Nucleus accumbens (tissue), 56 donors: ENCODE results near the gene AOX1.
"Not testable (repeated sequence)": the region's sequence is repeated elsewhere in the genome, so short reads cannot be mapped to it uniquely, and the experiment has no call there.

Experiments used
- DNase-seq, 56 donors: peaks; one replicate each; lab custom pipeline; 2025; lab: John Stamatoyannopoulos, UW

The AOX1 gene

DNA sequence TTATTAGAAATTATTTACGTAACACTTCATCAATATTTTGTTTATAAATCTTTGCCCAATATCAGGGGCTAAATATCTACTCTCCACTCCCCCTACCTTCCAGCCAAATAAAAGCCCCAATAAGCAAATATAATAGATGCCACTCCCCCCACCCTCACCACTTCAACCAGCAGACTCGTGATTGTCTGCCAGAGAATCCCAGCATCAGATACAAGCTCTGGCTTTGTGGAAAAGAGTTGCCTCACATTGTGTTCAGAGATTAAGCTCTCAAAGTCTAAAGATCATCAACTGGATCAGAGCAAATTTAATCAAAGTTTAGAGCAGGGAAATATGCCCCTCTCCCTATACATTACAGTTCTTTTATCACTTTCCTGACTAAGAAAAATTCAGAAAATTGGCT lies 39.5 kb downstream of the AOX1 start:
- no peak for DNase-seq

DNA sequence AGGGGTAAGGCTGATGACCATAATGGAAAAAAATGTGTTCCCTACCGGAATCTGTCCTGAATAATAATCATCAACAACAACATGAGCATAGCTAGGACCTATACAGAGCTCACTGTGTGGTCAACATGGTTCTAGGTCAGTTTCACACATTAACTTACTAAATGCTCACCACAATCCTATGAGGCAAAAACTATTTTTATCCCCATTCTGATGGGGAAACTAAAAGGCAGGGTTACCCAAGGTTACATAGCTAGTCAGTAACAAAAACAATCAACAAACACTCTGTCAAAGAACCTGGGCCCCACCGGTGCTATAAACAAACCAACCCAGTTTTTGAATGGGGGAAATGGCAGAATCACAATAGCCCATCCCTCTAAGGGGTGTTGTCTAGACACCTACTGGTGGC lies 40.1 kb downstream of the AOX1 start:
- DNase-seq: no peak

DNA sequence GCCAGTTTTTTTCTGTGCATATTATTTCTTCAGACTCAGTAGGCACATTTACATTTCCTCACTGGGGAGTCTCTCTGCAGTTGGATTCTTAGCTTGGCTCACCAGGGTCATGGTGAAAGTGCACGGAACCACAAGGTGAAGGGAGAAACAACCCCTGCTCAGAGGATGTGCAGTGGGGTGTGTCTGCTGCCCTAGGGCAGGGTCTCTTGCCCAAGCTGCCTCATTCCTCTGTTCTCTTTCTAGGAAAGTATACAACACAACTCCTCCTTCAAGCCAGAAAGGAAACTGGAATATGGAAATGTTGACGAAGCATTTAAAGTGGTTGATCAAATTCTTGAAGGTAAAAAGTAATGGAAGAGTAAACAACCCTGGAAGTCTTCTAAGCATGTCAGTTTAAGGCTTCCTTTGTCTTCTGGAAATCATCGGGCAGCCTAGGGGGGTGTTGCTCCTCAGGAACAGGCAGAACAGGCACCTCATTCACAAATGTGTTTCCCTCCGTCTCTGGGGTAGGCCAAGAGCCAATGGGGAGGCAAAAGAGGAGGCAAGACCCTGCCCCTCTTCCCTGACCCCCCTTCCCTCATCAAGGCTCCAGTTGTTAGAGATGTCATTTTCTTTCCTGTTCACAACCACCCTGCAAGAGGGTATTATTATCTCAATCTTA lies 41.4 kb downstream of the AOX1 start:
- DNase-seq: no peak

DNA sequence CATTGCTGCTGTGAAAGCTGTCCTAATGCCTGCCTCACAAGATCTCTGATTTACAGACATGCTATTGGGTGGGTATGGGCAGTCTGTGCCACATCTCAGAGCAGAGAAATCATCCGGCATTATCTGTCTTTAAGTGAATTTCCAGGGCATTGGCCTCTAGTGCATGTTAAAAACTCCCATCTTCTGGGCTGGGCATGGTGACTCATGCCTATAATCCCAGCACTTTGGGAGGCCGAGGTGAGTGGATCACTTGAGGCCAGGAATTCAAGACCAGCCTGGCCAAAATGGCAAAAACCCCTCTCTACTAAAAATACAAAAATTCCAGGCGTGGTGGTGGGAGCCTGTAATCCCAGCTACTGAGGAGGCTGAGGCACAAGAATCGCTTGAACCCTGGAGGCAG lies 42.6 kb downstream of the AOX1 start:
- not testable (repeated sequence) for DNase-seq

DNA sequence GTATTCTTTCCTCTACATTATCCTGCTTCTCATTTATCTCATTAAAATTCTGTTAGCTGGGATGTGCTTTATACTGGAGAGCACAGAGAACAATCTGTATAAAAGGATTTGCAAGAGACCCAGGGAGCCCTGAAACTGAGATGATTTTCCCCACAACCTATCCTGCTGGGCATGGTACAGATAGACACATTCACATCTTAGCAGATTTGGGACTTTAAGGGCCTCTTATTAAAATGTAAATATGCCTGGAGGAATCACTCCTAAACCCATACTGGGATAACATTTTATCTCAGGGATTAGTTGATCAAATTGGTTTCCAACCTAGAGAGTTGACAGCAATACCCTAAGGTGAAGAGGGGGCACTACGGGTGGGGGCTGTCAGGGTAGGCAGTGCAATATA lies 45.5 kb downstream of the AOX1 start:
- DNase-seq: no peak

DNA sequence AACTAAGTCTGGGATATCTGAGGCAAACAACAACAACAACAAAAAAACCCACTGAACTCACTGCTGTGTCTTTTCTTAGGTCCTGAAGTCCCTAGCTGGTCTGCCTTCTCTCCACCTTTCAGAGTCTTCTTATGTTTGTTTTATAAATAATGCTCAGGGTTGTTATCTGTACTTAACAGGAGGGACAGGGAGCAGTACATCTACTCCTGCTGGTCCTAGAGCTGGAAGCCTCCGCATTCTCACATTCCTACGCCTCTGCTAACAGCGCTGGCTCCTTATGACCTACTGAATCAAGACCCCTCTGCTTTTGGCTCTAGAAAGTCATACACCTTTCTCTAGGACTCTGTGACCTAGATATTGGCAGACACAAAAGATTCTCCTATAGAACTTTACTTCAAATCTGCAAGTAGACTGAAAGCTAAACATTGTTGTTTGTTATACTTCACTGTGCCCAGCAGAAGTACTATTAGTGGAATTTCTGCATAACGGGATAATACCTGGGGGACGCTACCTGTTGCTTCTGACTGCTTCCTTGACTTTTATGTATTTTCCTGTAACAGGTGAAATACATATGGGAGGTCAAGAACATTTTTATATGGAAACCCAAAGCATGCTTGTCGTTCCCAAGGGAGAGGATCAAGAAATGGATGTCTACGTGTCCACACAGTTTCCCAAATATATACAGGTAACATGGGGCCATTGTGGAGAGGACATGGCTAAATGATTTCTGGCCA lies 48.6 kb downstream of the AOX1 start:
- DNase-seq: no peak

DNA sequence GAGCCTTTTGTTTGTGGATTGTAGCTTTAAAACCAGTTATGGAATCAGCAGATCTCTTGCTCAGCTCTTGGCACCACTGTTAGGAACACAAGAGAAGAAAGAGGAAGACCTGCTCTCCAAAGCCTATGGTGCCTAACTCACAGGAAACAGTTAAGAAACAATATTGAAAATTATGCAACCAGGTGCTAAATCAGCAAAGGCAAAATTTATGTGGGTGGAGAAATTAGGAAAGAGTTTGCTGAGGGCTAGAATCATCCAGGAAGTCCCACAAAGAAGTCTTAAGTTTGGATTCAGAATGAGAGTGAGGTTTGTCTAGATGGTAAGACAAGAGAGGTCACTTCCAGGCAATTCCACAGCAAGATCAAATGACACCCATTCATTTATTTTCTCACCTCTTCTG lies 49.4 kb downstream of the AOX1 start:
- DNase-seq: no peak

DNA sequence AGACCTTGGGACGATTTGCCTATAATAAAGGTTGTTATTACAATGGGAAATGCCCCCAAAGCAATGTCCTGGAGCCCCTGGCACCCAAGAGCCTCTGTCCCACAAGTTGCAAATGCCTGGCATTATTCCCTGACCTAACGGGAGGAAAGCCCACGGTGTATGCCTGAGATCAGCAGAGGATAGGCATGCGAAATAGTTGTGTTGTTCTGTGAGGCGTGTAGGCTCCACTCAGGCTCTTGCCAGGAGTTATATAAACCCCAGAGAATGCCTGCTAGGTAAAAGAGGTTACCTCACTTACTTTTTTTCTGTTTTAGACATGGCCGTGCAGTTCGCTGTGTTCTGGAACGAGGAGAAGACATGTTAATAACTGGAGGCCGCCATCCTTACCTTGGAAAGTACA lies 52.1 kb downstream of the AOX1 start:
- DNase-seq: no peak

DNA sequence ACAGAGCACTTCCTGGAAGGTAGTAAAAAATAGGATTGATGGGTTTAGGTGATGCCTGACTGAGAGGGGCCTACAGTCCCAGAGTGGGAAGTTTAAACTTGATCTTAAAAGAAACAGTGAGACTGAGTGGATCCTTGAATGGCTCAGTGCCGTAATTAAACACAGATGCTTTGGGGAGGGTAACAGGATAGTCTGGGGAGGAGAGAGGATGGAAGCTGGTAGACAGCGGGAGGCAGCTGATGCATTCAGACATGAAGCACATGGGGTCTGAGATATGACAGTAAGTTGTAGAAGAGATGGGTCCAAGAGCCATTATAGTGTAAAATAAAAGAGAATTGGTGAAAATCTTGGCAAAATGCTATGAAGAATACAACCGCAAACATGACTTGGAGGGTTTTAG lies 54.4 kb downstream of the AOX1 start:
- DNase-seq: no peak

DNA sequence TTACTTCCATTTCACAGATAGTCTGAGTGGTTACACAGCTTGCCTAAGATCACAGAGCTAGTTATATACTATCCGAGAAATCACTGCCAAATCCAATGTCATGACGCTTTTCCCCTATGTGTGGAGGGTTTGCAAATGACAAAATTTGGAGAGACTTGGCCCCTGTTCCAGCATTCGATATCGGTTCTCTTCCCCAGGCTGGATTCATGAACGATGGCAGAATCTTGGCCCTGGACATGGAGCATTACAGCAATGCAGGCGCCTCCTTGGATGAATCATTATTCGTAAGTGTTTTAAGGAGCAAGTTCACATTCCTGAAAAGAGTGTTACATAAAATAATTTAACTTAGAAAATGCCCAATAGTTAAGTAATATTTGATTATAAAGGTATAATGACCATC lies 55.1 kb downstream of the AOX1 start:
- DNase-seq: no peak

DNA sequence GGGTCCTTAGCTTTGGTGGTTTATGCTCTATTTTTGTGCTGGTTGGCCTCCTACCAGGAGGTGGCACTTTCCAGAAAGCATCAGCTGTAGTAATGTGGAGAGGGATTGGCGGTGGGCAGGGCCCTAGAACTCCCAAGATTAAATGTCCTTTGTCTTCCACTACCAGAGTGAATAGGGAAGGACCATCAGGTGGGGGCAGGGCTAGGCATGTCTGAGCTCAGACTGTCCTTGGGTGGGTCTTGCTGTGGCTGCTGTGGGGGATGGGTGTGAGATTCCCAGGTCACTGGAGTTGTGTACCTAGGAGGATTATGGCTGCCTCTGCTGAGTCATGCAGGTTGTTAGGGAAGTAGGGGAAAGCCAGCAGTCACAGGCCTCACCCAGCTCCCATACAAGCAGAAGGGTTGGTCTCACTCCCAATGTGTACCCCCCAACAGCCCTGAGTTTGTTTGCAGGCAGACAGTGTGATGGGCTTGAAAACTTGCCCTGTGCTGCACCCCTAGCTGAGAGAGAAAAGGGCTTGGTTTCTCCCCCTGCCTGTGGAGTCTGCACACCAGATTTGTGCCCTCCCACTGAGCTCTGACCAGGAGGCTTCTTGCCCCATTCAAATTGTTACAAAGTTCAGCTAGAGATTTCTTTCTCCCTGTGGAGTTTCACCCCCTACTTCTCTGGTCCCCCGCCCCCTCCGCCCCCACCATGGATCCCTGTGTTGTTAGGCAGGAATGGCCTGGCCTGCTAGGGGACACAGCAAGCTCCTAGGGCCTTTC lies 62.9 kb downstream of the AOX1 start:
- not testable (repeated sequence) for DNase-seq

DNA sequence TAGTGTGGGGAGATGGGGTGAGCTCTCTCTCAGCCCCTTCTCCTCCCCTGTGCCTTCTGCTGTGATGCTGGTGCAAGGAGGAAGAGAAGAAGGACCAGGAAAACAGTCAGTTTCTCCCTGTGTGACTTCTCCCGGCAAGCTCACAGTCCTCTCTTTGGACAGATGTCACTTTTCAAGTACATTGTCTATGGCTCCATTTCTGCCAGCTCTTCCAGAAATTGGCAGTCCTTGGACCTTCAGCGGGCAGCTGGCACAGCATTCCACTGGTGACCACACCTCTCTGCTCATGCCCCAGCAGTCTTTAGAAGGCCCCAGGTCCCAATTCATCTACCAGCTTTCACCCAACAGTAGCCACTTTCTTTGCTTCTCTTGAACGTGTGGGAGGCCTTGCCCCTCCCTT lies 63.9 kb downstream of the AOX1 start:
- DNase-seq: no peak

DNA sequence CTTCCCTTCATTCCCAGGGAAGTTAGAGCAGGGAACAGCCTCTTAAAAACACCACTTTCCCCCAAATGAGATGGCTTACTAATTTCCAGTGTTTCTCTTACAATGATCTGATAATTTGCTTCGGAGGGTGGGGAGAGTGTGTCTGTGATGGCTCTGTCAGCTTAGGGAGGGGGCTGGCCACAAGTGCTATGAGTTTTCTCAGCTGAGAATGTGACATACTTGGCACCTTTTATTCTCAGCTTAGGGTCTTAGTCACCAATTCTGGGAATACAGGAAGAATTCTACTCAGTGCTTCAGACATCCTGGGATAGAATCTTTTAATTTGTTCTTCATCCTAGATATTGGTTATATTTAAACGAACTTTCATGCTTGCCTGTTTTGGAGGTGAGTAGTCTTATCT lies 64.4 kb downstream of the AOX1 start:
- no peak for DNase-seq

DNA sequence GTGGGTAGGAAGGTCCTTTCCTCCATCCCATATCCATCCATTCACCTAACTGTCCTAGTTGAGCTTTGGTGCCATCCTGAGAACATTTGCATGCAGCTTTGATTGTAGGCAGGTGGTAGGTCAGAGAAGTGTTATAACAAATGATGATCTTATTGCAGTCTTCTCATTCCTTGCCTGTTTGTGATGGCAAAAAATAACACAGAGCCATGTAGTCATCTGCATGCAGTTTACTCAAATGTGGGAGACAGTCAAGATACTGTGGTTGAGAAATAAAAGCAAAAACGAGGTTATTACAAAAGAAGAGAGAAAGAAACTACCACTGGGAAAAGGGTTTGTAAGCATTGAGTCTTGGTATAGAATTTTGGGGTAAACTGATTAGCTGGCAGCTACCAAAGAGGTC lies 66.3 kb downstream of the AOX1 start:
- DNase-seq: no peak

DNA sequence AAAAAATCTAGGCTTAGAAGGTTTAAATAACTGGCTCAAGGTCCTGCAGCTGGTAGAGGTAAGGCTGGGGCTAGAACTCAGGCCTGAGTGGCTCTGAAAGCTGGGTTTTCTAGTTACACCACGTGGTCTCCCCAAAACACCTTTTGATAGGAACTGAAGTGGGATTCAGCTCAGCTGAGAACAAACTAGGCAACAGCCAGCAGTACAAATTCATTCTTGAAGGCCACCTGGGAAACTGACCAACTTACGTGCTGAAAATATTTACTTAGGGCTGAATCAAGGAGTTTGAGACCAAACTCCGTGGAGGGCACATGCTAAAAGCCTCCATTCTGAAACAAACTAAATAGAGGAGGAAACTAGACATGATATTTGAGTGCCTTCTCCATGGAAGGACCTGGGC lies 67.2 kb downstream of the AOX1 start:
- DNase-seq: no peak

DNA sequence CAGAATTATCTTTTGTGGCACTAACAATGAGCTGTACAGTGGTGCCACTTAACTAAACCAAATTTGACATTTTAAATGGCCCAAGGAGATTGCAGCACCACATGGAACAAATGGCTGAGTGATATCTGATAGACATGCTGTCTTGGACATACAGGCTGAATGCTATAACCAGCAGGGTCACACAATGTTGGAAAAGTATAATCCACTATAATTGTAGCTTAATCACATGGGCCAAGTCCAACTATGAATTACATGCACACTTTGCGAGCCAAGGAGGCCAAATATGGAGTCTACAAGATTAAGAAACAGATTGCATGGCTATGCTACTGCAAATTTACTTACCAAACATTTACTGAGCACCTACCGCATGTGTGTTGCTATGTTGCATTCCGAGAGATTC lies 69.0 kb downstream of the AOX1 start:
- no peak for DNase-seq

DNA sequence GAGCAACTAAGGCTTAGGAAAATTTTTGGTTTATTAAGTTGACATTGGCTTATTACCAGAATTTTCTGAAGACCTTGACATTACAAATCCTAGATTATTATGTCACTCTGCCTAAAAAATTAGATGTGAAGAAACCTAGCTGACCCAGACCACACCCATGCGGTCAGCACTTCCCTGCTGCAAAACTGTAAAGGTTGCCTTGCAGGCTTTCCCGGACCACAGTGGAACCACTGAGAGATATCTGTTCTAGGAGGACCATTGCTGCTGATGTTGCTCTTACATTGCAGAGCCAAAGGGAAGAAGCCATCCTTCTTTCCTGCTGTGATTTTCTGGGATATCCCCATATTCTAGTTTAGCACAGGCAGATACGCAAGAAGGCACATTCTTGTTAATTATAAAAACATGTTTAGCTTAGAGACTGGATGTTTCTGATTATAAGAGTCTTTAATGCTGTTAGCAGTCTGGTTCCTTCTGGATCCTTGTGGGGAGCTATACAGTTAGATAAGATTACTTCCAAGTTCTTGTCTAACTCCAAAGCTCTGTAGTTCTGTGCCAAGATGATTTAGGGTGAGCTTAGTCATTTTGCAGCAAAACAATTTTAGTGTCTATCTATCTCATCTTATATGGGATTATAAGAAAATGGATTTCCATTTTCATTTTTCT lies 70.2 kb downstream of the AOX1 start:
- no peak for DNase-seq

DNA sequence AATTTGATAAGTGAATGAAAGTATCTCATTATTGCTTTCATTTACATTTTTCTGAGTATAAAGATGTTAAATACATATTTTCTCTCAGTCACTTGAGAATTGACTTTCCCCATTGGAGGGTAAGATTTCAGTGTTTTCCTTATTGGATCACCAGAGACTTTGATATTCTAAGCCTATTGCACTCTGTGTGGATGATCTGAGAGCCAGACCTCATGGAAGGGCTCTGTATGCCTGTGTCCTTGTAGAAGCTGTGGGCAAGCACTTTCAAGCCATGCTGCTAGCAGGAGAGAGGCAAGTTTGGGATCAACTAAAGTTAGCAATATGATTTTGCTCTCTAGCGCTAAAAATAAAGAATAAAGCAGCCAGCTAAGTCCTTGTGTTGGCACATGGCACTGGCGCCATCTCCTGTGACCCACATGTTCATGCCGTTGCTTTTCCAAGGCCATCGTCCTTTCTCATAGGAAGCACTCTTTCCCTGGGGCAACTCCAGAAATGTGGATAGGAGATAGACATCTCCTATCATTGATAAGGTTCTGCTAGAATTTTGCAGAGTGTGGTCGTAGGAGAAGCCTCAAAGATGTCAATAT lies 72.6 kb downstream of the AOX1 start:
- DNase-seq: no peak

DNA sequence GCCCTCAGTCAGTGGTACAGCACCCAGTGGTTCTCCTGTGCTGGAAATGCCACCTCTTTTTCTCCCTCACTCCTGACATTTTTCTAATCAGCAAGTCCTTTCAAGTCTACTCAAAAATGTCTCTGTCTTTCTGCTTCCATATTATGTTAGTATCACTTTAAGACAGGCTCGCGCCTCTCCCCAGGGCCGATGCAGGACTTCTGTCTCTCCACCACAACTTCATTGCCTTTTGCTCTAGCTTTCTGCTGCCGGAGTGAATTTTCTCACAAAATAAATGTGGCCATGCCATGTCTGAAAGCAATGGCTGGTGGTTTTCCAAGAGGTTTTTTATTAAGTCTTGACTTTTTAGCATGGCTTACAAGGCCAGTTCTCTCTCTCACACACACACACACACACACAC lies 73.6 kb downstream of the AOX1 start:
- no peak for DNase-seq

DNA sequence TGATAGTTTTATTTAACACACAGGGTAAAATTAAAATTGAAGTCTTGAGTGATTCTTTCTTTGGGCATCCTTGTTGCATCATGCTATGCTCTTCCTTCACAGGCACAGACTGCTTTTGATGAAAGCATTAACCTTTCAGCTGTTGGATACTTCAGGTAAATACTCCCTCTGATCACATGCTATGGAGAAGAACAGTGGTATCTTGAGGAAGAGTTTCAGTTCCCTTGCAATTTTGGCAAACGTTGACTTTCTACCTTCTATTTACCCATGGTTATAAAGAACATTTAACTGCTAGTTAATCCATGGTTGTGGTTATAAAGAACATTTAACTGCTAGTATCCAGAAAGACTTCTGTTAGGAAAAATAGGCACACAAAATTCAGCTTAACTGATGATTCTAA lies 75.7 kb downstream of the AOX1 start:
- DNase-seq: no peak

DNA sequence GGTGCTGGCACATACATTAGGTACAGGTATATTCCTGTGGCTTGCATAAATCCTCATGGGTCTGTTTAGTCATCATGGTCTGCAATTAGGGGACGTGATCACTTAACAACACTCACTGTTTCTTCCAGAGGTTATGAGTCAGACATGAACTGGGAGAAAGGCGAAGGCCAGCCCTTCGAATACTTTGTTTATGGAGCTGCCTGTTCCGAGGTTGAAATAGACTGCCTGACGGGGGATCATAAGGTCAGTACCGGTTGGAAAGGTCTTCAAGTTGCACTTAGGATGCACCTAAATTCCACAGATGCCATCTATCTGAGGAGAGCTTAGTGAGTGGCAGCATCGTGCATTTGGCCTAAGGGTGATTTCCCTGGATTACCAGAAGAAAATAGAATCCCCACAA lies 76.9 kb downstream of the AOX1 start:
- no peak for DNase-seq
